ENCODE data around the gene GTF3C1. TPM values are rescaled to one million over a fixed set of nuclear protein-coding genes. Genes with fewer than 3 reads are reported as not detected.

The GTF3C1 gene
- total and polyA plus RNA-seq, 3 donors from 2014 or later: 85.7 to 154 (median 129) TPM

- 68 to 77% methylated on average over 16 of the region's 16 CpGs for WGBS, 2 donors
- Histone ChIP-seq H3K36me3 (ENCODE audit: low read depth, missing control alignments) (no peaks in the 10 kb centered on the region), H3K27me3 (no peaks in the 10 kb centered on the region), H3K9me3 (no peaks in the 10 kb centered on the region), H3K27ac (no peak overlapping the region), H3K4me1 (no peaks in the 10 kb centered on the region), H3K4me3 (no peak overlapping the region)
- no peak for DNase-seq
- intact Hi-C loops (cut with DNase I; ENCODE audit: low total_unique reads): no loop called here
- TF ChIP-seq POLR2A (IDR thresholded peaks at IDR 0.05): no peak
- no peak for TF ChIP-seq CTCF (IDR thresholded peaks at IDR 0.05)
These were observed 28.6 kb downstream of the GTF3C1 start for GRCh38 chr16:27520982-27521673.

DNA sequence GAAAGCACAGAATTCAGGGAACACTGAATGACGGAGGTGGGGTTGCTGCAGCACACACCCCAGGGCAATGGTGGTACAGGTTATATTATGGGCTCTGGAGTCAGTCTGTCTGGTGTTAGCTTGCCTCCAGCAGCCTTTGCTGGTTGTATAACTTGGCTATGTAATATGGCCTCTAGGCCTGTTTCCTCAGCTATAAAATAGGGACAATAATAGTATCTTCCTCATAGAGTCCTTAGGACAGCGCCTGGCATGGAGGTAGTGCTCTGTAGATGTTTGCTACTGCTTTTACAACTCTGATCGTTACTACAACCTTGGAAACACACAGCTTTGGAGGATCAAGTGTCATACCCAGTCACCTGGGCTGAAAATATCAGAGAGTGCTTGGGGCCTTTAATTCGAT is 31.5 kb downstream of the GTF3C1 start:
- Histone ChIP-seq H3K27ac (no peak overlapping the region), H3K9me3 (no peaks in the 10 kb centered on the region), H3K36me3 (ENCODE audit: low read depth, missing control alignments) (no peaks in the 10 kb centered on the region), H3K4me3 (no peak overlapping the region), H3K27me3 (no peaks in the 10 kb centered on the region), H3K4me1 (no peaks in the 10 kb centered on the region)
- WGBS, 2 donors: 86 to 95% methylated on average over 1 to 4 of the region's 4 CpGs
- no peak for DNase-seq
- intact Hi-C loops (cut with DNase I; ENCODE audit: low total_unique reads): no loop called here
- no peak for TF ChIP-seq CTCF (IDR thresholded peaks at IDR 0.05)
- no peak for TF ChIP-seq POLR2A (IDR thresholded peaks at IDR 0.05)

GRCh38 chr16:27517664-27518063 is 32.0 kb downstream of the GTF3C1 start:
- 93 to 96% methylated on average over 7 of the region's 7 CpGs for whole genome bisulfite sequencing, 2 donors
- TF ChIP-seq CTCF (IDR thresholded peaks at IDR 0.05) (no peak), POLR2A (IDR thresholded peaks at IDR 0.05) (no peak)
- Histone ChIP-seq H3K4me3 (no peak overlapping the region), H3K9me3 (no peaks in the 10 kb centered on the region), H3K27me3 (no peaks in the 10 kb centered on the region), H3K27ac (no peak overlapping the region), H3K36me3 (ENCODE audit: low read depth, missing control alignments) (no peaks in the 10 kb centered on the region), H3K4me1 (no peaks in the 10 kb centered on the region)
- intact Hi-C loops (cut with DNase I; ENCODE audit: low total_unique reads): no loop called here
- no peak for DNase-seq

DNA sequence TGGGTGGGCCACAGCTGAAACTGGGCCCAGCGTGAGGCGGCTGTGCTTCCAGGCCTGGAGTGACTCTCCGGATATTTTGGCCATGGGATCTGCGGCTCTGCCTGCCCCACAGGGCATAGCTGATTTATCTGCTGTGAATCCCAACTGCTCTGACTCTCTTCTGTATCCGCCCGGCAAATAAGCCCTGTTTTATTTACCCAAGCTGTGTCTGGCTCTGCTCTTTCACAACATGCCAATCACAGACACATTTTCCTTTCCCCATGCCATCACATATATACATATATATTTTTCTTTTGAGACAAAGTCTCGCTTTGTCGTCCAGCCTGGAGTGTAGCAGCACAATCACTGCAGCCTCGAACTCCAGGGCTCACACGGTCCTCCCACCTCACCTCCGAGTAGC is 33.3 kb downstream of the GTF3C1 start:
- WGBS, 2 donors: 93 to 95% methylated on average over 11 of the region's 11 CpGs
- TF ChIP-seq POLR2A (IDR thresholded peaks at IDR 0.05): no peak
- no peak for TF ChIP-seq CTCF (IDR thresholded peaks at IDR 0.05)
- DNase-seq: no peak
- Histone ChIP-seq H3K9me3 (no peaks in the 10 kb centered on the region), H3K36me3 (ENCODE audit: low read depth, missing control alignments) (no peaks in the 10 kb centered on the region), H3K27me3 (no peaks in the 10 kb centered on the region), H3K27ac (no peak overlapping the region), H3K4me3 (no peak overlapping the region), H3K4me1 (no peaks in the 10 kb centered on the region)
- intact Hi-C loops (cut with DNase I; ENCODE audit: low total_unique reads): no loop called here

- H3K27ac ChIP-seq: no peak overlapping the region
- intact Hi-C loops (cut with DNase I; ENCODE audit: low total_unique reads): no loop called here
- H3K4me1 ChIP-seq: no peaks in the 10 kb centered on the region
- peak; percentile 20 for DNase-seq
- H3K36me3 ChIP-seq (ENCODE audit: low read depth, missing control alignments): no peaks in the 10 kb centered on the region
- no peaks in the 10 kb centered on the region for H3K27me3 ChIP-seq
- 80 to 90% methylated on average over 4 to 9 of the region's 9 CpGs for WGBS, 2 donors
- no peak overlapping the region for H3K4me3 ChIP-seq
- TF ChIP-seq POLR2A (IDR thresholded peaks at IDR 0.05): no peak
- peak in 2 of 3 experiments; percentile 29 to 70 for TF ChIP-seq CTCF (IDR thresholded peaks at IDR 0.05)
- H3K9me3 ChIP-seq: no peaks in the 10 kb centered on the region
These were observed 33.8 kb downstream of the GTF3C1 start for GRCh38 chr16:27515874-27516353.
